ENCODE results near the gene SLC34A2.

Gene SLC34A2

GRCh38 chr4:25624616-25625015 is 31.0 kb upstream of the SLC34A2 start:
- no peak for DNase-seq (ENCODE audit: low read depth)
- no peak for TF ChIP-seq CTCF (IDR thresholded peaks at IDR 0.05; ENCODE audit: low read length, missing control alignments)
- no peak overlapping the region for H3K4me3 ChIP-seq (replicated peaks; ENCODE audit: low read depth, low read length)

- no peak for TF ChIP-seq CTCF (IDR thresholded peaks at IDR 0.05; ENCODE audit: low read length, missing control alignments)
- no peak overlapping the region for H3K4me3 ChIP-seq (replicated peaks; ENCODE audit: low read depth, low read length)
- DNase-seq (ENCODE audit: low read depth) = no peak
These were observed 27.2 kb upstream of the SLC34A2 start for GRCh38 chr4:25628451-25628850.

- H3K4me3 ChIP-seq (replicated peaks; ENCODE audit: low read depth, low read length) = no peak overlapping the region
- no peak for TF ChIP-seq CTCF (IDR thresholded peaks at IDR 0.05; ENCODE audit: low read length, missing control alignments)
- no peak for DNase-seq (ENCODE audit: low read depth)
These were observed 23.5 kb upstream of the SLC34A2 start for GRCh38 chr4:25632135-25632534.

GRCh38 chr4:25633541-25633940 is 22.1 kb upstream of the SLC34A2 start:
- no peak overlapping the region for H3K4me3 ChIP-seq (replicated peaks; ENCODE audit: low read depth, low read length)
- TF ChIP-seq CTCF (IDR thresholded peaks at IDR 0.05; ENCODE audit: low read length, missing control alignments) = no peak
- DNase-seq (ENCODE audit: low read depth) = no peak

GRCh38 chr4:25635501-25635900 is 20.1 kb upstream of the SLC34A2 start:
- DNase-seq (ENCODE audit: low read depth) = no peak
- H3K4me3 ChIP-seq (replicated peaks; ENCODE audit: low read depth, low read length) = no peak overlapping the region
- no peak for TF ChIP-seq CTCF (IDR thresholded peaks at IDR 0.05; ENCODE audit: low read length, missing control alignments)

- no peak overlapping the region for H3K4me3 ChIP-seq (replicated peaks; ENCODE audit: low read depth, low read length)
- no peak for TF ChIP-seq CTCF (IDR thresholded peaks at IDR 0.05; ENCODE audit: low read length, missing control alignments)
- no peak for DNase-seq (ENCODE audit: low read depth)
These were observed 17.9 kb upstream of the SLC34A2 start for GRCh38 chr4:25637581-25638220.

GRCh38 chr4:25638221-25638601 is 17.4 kb upstream of the SLC34A2 start:
- no peak for DNase-seq (ENCODE audit: low read depth)
- no peak overlapping the region for H3K4me3 ChIP-seq (replicated peaks; ENCODE audit: low read depth, low read length)
- no peak for TF ChIP-seq CTCF (IDR thresholded peaks at IDR 0.05; ENCODE audit: low read length, missing control alignments)
